Muscle of leg (tissue), 16 donors: Measurements from ENCODE around the gene SPATA17. TPM values are rescaled to one million over a fixed set of nuclear protein-coding genes. Genes with fewer than 3 reads are reported as not detected.
"Not testable (repeated sequence)": the region's sequence is repeated elsewhere in the genome, so short reads cannot be mapped to it uniquely, and the experiment has no call there.

Experiments
- DNase-seq: peaks from one replicate; pipeline ENCODE4 v3.0.0; 2013
- H3K27ac ChIP-seq: one replicate; pipeline ENCODE4 v1.5.1; 2013; ENCODE audit warnings: mild to moderate bottlenecking, low read length, control low read depth
- H3K27me3 ChIP-seq: one replicate; pipeline ENCODE4 v1.6.1; 2013; ENCODE audit warnings: low read length; ENCODE audit not compliant: control insufficient read depth, insufficient read depth
- H3K36me3 ChIP-seq: one replicate; pipeline ENCODE4 v1.6.1; 2013; ENCODE audit warnings: low read length; ENCODE audit not compliant: control insufficient read depth, insufficient read depth
- H3K4me1 ChIP-seq: one replicate; pipeline ENCODE4 v1.6.1; 2013; ENCODE audit warnings: low read length; ENCODE audit not compliant: control insufficient read depth, insufficient read depth
- H3K4me3 ChIP-seq: one replicate; pipeline ENCODE4 v1.5.1; 2013; ENCODE audit warnings: low read length, control low read depth
- H3K9me3 ChIP-seq: replicated peaks from 2 replicates; pipeline ENCODE4 v1.6.1; 2013; ENCODE audit warnings: low read depth, low read length; ENCODE audit not compliant: control insufficient read depth
- WGBS: methylation state at CpG from one replicate; pipeline ENCODE4 v1.1.5; 2013; ENCODE audit warnings: missing lambda C conversion rate; ENCODE audit not compliant: insufficient coverage; 5-methylcytosine and 5-hydroxymethylcytosine counted together
- long read RNA-seq, 11 donors: transcript quantifications; one replicate each; lab custom pipeline, GENCODE V29; 2026
- polyA plus RNA-seq, 8 donors: library from polyadenylated mRNA; unstranded; fragments of 120-200 nt; gene quantifications; one replicate each; pipeline versions ENCODE4 v1.2.1 to v1.2.3, GENCODE V29; 2013; ENCODE audit warnings: inconsistent platforms in 1 of 8, low replicate concordance in 1 of 8; ENCODE audit not compliant: insufficient read length in 8 of 8, insufficient read depth in 1 of 8
- total RNA-seq: library from RNA; stranded (reverse); fragments of 120-200 nt; gene quantifications from one replicate; pipeline ENCODE4 v1.2.4, GENCODE V29; 2013

Gene SPATA17
- 3.0 TPM for total RNA-seq
- 1 to 10 TPM; 2.3 to 4.3 (median 3.6) TPM for polyA plus RNA-seq
- long read RNA-seq, donor 1, result 0 reads
- long read RNA-seq, donor 2, result 0 reads
- long read RNA-seq, donor 3, result 0 reads
- long read RNA-seq, donor 4, result 0 reads
- long read RNA-seq, donor 5, result 0 reads
- long read RNA-seq, donor 6, partial matches to known transcripts, result 0 of 1 reads
- long read RNA-seq, donor 6, other reads (novel, unspliced or antisense), result 0 of 1 reads
- long read RNA-seq, donor 7, result 0 reads
- long read RNA-seq, donor 8, result 0 reads
- long read RNA-seq, donor 9, result 0 reads
- long read RNA-seq, donor 10, result 0 reads
- long read RNA-seq, donor 11, result 0 reads

GRCh38 chr1:217630711-217631591, at the start of gene SPATA17, which contains the start of gene GPATCH2:
TSS of gene SPATA17 (plus strand) at chr1:217631344. CDS start at chr1:217631379, 35 bp downstream.
TSS of gene GPATCH2 (minus strand) at chr1:217631090. CDS start at chr1:217630971, 119 bp downstream.
- H3K4me1 ChIP-seq, result peaks cover 5% of the 10 kb centered on the region
- peak; percentile 97 for DNase-seq
- H3K36me3 ChIP-seq, result no peaks in the 10 kb centered on the region
- no peaks in the 10 kb centered on the region for H3K9me3 ChIP-seq
- H3K27me3 ChIP-seq, result no peaks in the 10 kb centered on the region
- peak within 1 kb of the TSS; percentile 89 for H3K4me3 ChIP-seq
- peak within 1 kb of the TSS; percentile 96 for H3K27ac ChIP-seq
- 0% methylated on average over 24 of the region's 42 CpGs for WGBS

GRCh38 chr1:217584286-217584811, 46.8 kb upstream of the SPATA17 start:
- H3K27ac ChIP-seq, DNase-seq, H3K4me3 ChIP-seq, H3K27me3 ChIP-seq, H3K9me3 ChIP-seq, H3K36me3 ChIP-seq, H3K4me1 ChIP-seq: not testable (repeated sequence)
- no CpG with 5 or more reads among the region's 5 CpGs for WGBS

GRCh38 chr1:217585577-217585976, 45.6 kb upstream of the SPATA17 start:
- no peak for DNase-seq
- no peaks in the 10 kb centered on the region for H3K36me3 ChIP-seq
- H3K27ac ChIP-seq, result no peak overlapping the region
- H3K9me3 ChIP-seq, result no peaks in the 10 kb centered on the region
- WGBS, result no CpG with 5 or more reads among the region's 2 CpGs
- no peaks in the 10 kb centered on the region for H3K27me3 ChIP-seq
- no peaks in the 10 kb centered on the region for H3K4me1 ChIP-seq
- H3K4me3 ChIP-seq, result no peak overlapping the region

- no peaks in the 10 kb centered on the region for H3K36me3 ChIP-seq
- H3K9me3 ChIP-seq, result no peaks in the 10 kb centered on the region
- no peak overlapping the region for H3K27ac ChIP-seq
- no peak overlapping the region for H3K4me3 ChIP-seq
- no peaks in the 10 kb centered on the region for H3K27me3 ChIP-seq
- no peak for DNase-seq
- WGBS, result no CpG with 5 or more reads among the region's 4 CpGs
- H3K4me1 ChIP-seq, result no peaks in the 10 kb centered on the region
These were observed 44.6 kb upstream of the SPATA17 start for GRCh38 chr1:217586586-217586985.

GRCh38 chr1:217590598-217590997, 40.5 kb upstream of the SPATA17 start:
- no CpG with 5 or more reads among the region's 2 CpGs for WGBS
- Histone ChIP-seq H3K27me3 (no peaks in the 10 kb centered on the region), H3K9me3 (no peaks in the 10 kb centered on the region), H3K4me1 (no peaks in the 10 kb centered on the region), H3K27ac (no peak overlapping the region), H3K4me3 (no peak overlapping the region), H3K36me3 (no peaks in the 10 kb centered on the region)
- DNase-seq, result no peak

GRCh38 chr1:217599154-217599553, 32.0 kb upstream of the SPATA17 start:
- H3K27ac ChIP-seq, result no peak overlapping the region
- H3K27me3 ChIP-seq, result no peaks in the 10 kb centered on the region
- peak; percentile 1 for DNase-seq
- H3K36me3 ChIP-seq, result peaks cover 2% of the 10 kb centered on the region
- no peak overlapping the region for H3K4me3 ChIP-seq
- H3K9me3 ChIP-seq, result no peaks in the 10 kb centered on the region
- no CpG with 5 or more reads among the region's 2 CpGs for WGBS
- H3K4me1 ChIP-seq, result no peaks in the 10 kb centered on the region

GRCh38 chr1:217602380-217602779, 28.8 kb upstream of the SPATA17 start:
- no peak overlapping the region for H3K27ac ChIP-seq
- no peaks in the 10 kb centered on the region for H3K4me1 ChIP-seq
- H3K27me3 ChIP-seq, result no peaks in the 10 kb centered on the region
- peaks cover 4% of the 10 kb centered on the region for H3K36me3 ChIP-seq
- H3K9me3 ChIP-seq, result no peaks in the 10 kb centered on the region
- DNase-seq, result no peak
- no peak overlapping the region for H3K4me3 ChIP-seq

GRCh38 chr1:217605390-217605789, 25.8 kb upstream of the SPATA17 start:
- Histone ChIP-seq H3K36me3 (peaks cover 4% of the 10 kb centered on the region), H3K9me3 (no peaks in the 10 kb centered on the region), H3K27me3 (no peaks in the 10 kb centered on the region), H3K4me1 (no peaks in the 10 kb centered on the region), H3K27ac (no peak overlapping the region), H3K4me3 (no peak overlapping the region)
- no CpG with 5 or more reads among the region's 1 CpG for WGBS
- no peak for DNase-seq

- H3K9me3 ChIP-seq, result no peaks in the 10 kb centered on the region
- H3K27me3 ChIP-seq, result no peaks in the 10 kb centered on the region
- H3K36me3 ChIP-seq, result peaks cover 9% of the 10 kb centered on the region
- no peaks in the 10 kb centered on the region for H3K4me1 ChIP-seq
- WGBS, result 21% methylated on average over 2 of the region's 3 CpGs
- H3K4me3 ChIP-seq, result no peak overlapping the region
- H3K27ac ChIP-seq, result no peak overlapping the region
- no peak for DNase-seq
These were observed 16.9 kb upstream of the SPATA17 start for GRCh38 chr1:217614200-217614712.

- H3K4me1 ChIP-seq, result no peaks in the 10 kb centered on the region
- no peak overlapping the region for H3K27ac ChIP-seq
- no peaks in the 10 kb centered on the region for H3K27me3 ChIP-seq
- peak; percentile 19 for DNase-seq
- H3K4me3 ChIP-seq, result no peak overlapping the region
- 88% methylated on average over 1 of the region's 1 CpG for WGBS
- no peaks in the 10 kb centered on the region for H3K9me3 ChIP-seq
- H3K36me3 ChIP-seq, result peaks cover 9% of the 10 kb centered on the region
These were observed 14.0 kb upstream of the SPATA17 start for GRCh38 chr1:217617126-217617525.
